Measurements from ENCODE around the gene MS4A6E. TPM values are rescaled to one million over a fixed set of nuclear protein-coding genes. Genes with fewer than 3 reads are reported as not detected.

Gene MS4A6E
- total RNA-seq, 4 donors from 2014 or later = not detected

- TF ChIP-seq POLR2A (IDR thresholded peaks at IDR 0.05; ENCODE audit: low read depth) (no peak), EP300 (IDR thresholded peaks at IDR 0.05) (no peak), POLR2AphosphoS5 (IDR thresholded peaks at IDR 0.05) (no peak), CTCF (IDR thresholded peaks at IDR 0.05) (no peak)
- Histone ChIP-seq H3K27ac (replicated peaks in 1 of 4) (no peak overlapping the region), H3K36me3 (no peaks in the 10 kb centered on the region), H3K4me1 (no peaks in the 10 kb centered on the region), H3K4me3 (no peak overlapping the region), H3K9me3 (no peaks in the 10 kb centered on the region), H3K27me3 (peaks cover 0 to 12% (median 2%) of the 10 kb centered on the region in 4 donors)
- intact Hi-C loops (cut with DNase I) = no loop called here
- no peak for DNase-seq (ENCODE audit: extremely low spot score)
- 49% methylated on average over 2 of the region's 2 CpGs for whole genome bisulfite sequencing
Measured at GRCh38 chr11:60367009-60367408, 40.0 kb downstream of the MS4A6E start.

GRCh38 chr11:60367896-60368295 lies 40.8 kb downstream of the MS4A6E start:
- intact Hi-C loops (cut with DNase I) = no loop called here
- H3K4me1 ChIP-seq = no peaks in the 10 kb centered on the region
- peaks cover 0 to 10% (median 2%) of the 10 kb centered on the region in 4 donors for H3K27me3 ChIP-seq
- 95% methylated on average over 19 of the region's 19 CpGs for WGBS
- no peak for DNase-seq (ENCODE audit: extremely low spot score)
- no peaks in the 10 kb centered on the region for H3K9me3 ChIP-seq
- no peak overlapping the region for H3K27ac ChIP-seq (replicated peaks in 1 of 4)
- no peak overlapping the region for H3K4me3 ChIP-seq
- TF ChIP-seq EP300 (IDR thresholded peaks at IDR 0.05) (no peak), POLR2A (IDR thresholded peaks at IDR 0.05; ENCODE audit: low read depth) (no peak), POLR2AphosphoS5 (IDR thresholded peaks at IDR 0.05) (no peak), CTCF (IDR thresholded peaks at IDR 0.05) (no peak)
- H3K36me3 ChIP-seq = no peaks in the 10 kb centered on the region

- Histone ChIP-seq H3K4me1 (no peaks in the 10 kb centered on the region), H3K27me3 (no peaks in the 10 kb centered on the region), H3K9me3 (no peaks in the 10 kb centered on the region), H3K4me3 (no peak overlapping the region), H3K36me3 (no peaks in the 10 kb centered on the region), H3K27ac (replicated peaks in 1 of 4) (no peak overlapping the region)
- TF ChIP-seq CTCF (IDR thresholded peaks at IDR 0.05) (no peak), EP300 (IDR thresholded peaks at IDR 0.05) (no peak), POLR2A (IDR thresholded peaks at IDR 0.05; ENCODE audit: low read depth) (no peak), POLR2AphosphoS5 (IDR thresholded peaks at IDR 0.05) (no peak)
- DNase-seq (ENCODE audit: extremely low spot score) = no peak
- intact Hi-C loops (cut with DNase I) = no loop called here
- 52% methylated on average over 2 of the region's 2 CpGs for WGBS
Measured at GRCh38 chr11:60370252-60370810, 43.3 kb downstream of the MS4A6E start.

- no peaks in the 10 kb centered on the region for H3K4me1 ChIP-seq
- no peaks in the 10 kb centered on the region for H3K27me3 ChIP-seq
- WGBS = 55% methylated on average over 5 of the region's 5 CpGs
- intact Hi-C loops (cut with DNase I) = no loop called here
- no peak for DNase-seq (ENCODE audit: extremely low spot score)
- no peaks in the 10 kb centered on the region for H3K36me3 ChIP-seq
- no peaks in the 10 kb centered on the region for H3K9me3 ChIP-seq
- no peak for TF ChIP-seq POLR2A (IDR thresholded peaks at IDR 0.05; ENCODE audit: low read depth)
- no peak for TF ChIP-seq POLR2AphosphoS5 (IDR thresholded peaks at IDR 0.05)
- TF ChIP-seq CTCF (IDR thresholded peaks at IDR 0.05) = no peak
- no peak for TF ChIP-seq EP300 (IDR thresholded peaks at IDR 0.05)
- H3K27ac ChIP-seq (replicated peaks in 1 of 4) = no peak overlapping the region
- H3K4me3 ChIP-seq = no peak overlapping the region
Measured at GRCh38 chr11:60370811-60371298, 43.8 kb downstream of the MS4A6E start.

- no peaks in the 10 kb centered on the region for H3K36me3 ChIP-seq
- no peaks in the 10 kb centered on the region for H3K9me3 ChIP-seq
- no peaks in the 10 kb centered on the region for H3K4me1 ChIP-seq
- intact Hi-C loops (cut with DNase I) = no loop called here
- DNase-seq (ENCODE audit: extremely low spot score) = no peak
- H3K27ac ChIP-seq (replicated peaks in 1 of 4) = no peak overlapping the region
- H3K27me3 ChIP-seq = no peaks in the 10 kb centered on the region
- H3K4me3 ChIP-seq = no peak overlapping the region
- TF ChIP-seq EP300 (IDR thresholded peaks at IDR 0.05) (no peak), POLR2AphosphoS5 (IDR thresholded peaks at IDR 0.05) (no peak), CTCF (IDR thresholded peaks at IDR 0.05) (no peak), POLR2A (IDR thresholded peaks at IDR 0.05; ENCODE audit: low read depth) (no peak)
- 75% methylated on average over 3 of the region's 3 CpGs for WGBS
Measured at GRCh38 chr11:60371386-60371785, 44.3 kb downstream of the MS4A6E start.
